GM12878 (cell line): ENCODE results near the gene PIK3R5. TPM values are rescaled to one million over a fixed set of nuclear protein-coding genes. Genes with fewer than 3 reads are reported as not detected.

Source experiments
- ATAC-seq: fragments of 200-7000 bp; cut with Tn5 transposase; 3 replicates; pipeline ENCODE4 v1.9.1; 2020; ENCODE audit warnings: mild to moderate bottlenecking, moderate library complexity
- BruUV-seq: library from RNA; stranded (reverse); fragments of 400-500 nt; replicated peaks from 2 replicates; lab custom pipeline; 2021; lab: Mats Ljungman, UMichigan
- CTCF ChIA-PET: fragments of 300-600 bp; sonication (Branson Sonifier 250); formaldehyde crosslinking; extraction: SDS; loops from one replicate; lab custom pipeline; 2021; ENCODE audit warnings: inconsistent platforms; lab: Yijun Ruan, JAX
- POLR2A ChIA-PET: fragments of 350-600 bp; formaldehyde crosslinking; extraction: SDS; loops from one replicate; lab custom pipeline; 2021; ENCODE audit warnings: inconsistent platforms; lab: Charles Lee
- RAD21 ChIA-PET: fragments of 300-600 bp; sonication (Branson Sonifier 250); formaldehyde crosslinking; loops from one replicate; lab custom pipeline; 2023; ENCODE audit warnings: antibody characterized with exemption; ENCODE audit not compliant: unreplicated experiment; lab: Charles Lee
- SMC1A ChIA-PET: fragments of 300-600 bp; sonication (Branson Sonifier 250); formaldehyde crosslinking; loops from one replicate; lab custom pipeline; 2023; ENCODE audit not compliant: unreplicated experiment, uncharacterized antibody; lab: Charles Lee
- DNase-seq: peaks from one replicate; pipeline ENCODE4 v3.0.0-alpha.2; 2011; ENCODE audit warnings: low read depth, low spot score
- FAIRE-seq: peaks from 3 replicates; lab custom pipeline; 2011; peaks lifted over from hg19 to GRCh38; lab: Jason Lieb, UNC
- H2AFZ ChIP-seq: 2 replicates; pipeline ENCODE4 v1.6.0; 2011; ENCODE audit warnings: low read depth, low read length, control low read depth; ENCODE audit not compliant: control insufficient read depth
- H3K27ac ChIP-seq: 2 replicates; pipeline ENCODE4 v1.5.1; 2011; ENCODE audit warnings: control low read depth; ENCODE audit not compliant: control insufficient read depth, insufficient read depth
- H3K27me3 ChIP-seq, 2 experiments: replicated peaks in 1 of 2; 2 replicates each; pipeline versions ENCODE4 v1.6.0 to v1.6.1; 2011; ENCODE audit warnings: low read length in 1 of 2; ENCODE audit not compliant: control insufficient read depth in 2 of 2, insufficient read depth in 2 of 2
- H3K36me3 ChIP-seq, 2 experiments: 2 replicates each; pipeline ENCODE4 v1.5.1; 2011; ENCODE audit warnings: low read length in 1 of 2; ENCODE audit not compliant: control insufficient read depth in 2 of 2, insufficient read depth in 2 of 2
- H3K4me1 ChIP-seq: 2 replicates; pipeline ENCODE4 v1.6.1; 2011; ENCODE audit warnings: mild to moderate bottlenecking, low read length, moderate library complexity, mixed read lengths; ENCODE audit not compliant: control insufficient read depth, insufficient read depth
- H3K4me2 ChIP-seq: 2 replicates; pipeline ENCODE4 v1.6.0; 2011; ENCODE audit warnings: control low read depth; ENCODE audit not compliant: control insufficient read depth, insufficient read depth
- H3K4me3 ChIP-seq: fragments of 200-600 bp; sonication (generic); 2 replicates; pipeline ENCODE4 v1.5.1; 2016
- H3K79me2 ChIP-seq: 2 replicates; pipeline ENCODE4 v1.6.0; 2011; ENCODE audit warnings: low read length; ENCODE audit not compliant: control insufficient read depth, insufficient read depth
- H3K9ac ChIP-seq: 2 replicates; pipeline ENCODE4 v1.8.0; 2011; ENCODE audit warnings: low read length, control low read depth, mixed read lengths; ENCODE audit not compliant: control insufficient read depth, insufficient read depth
- H3K9me3 ChIP-seq: replicated peaks from 3 replicates; pipeline ENCODE4 v1.5.1; 2011; ENCODE audit warnings: mild to moderate bottlenecking, low read length; ENCODE audit not compliant: control insufficient read depth, insufficient read depth
- H4K20me1 ChIP-seq: 2 replicates; pipeline ENCODE4 v1.6.0; 2011; ENCODE audit not compliant: control insufficient read depth, insufficient read depth
- CBFB ChIP-seq: IDR thresholded peaks from 2 replicates; pipeline ENCODE4 v1.6.1; 2016; ENCODE audit warnings: antibody characterized with exemption, low read depth
- EGR1 ChIP-seq, 2 experiments: IDR thresholded peaks; 1 replicate in 1 of 2; 2 replicates in 1 of 2; pipeline ENCODE4 v1.6.1; 2011 to 2012; ENCODE audit warnings: low read depth in 2 of 2, low read length in 2 of 2, borderline replicate concordance in 1 of 2, mild to moderate bottlenecking in 1 of 2, moderate library complexity in 1 of 2
- ESRRA ChIP-seq: IDR thresholded peaks from 2 replicates; pipeline ENCODE4 v1.6.1; 2012; ENCODE audit warnings: mild to moderate bottlenecking, low read length, improper control_type of control experiment
- EZH2 ChIP-seq: IDR thresholded peaks from 2 replicates; pipeline ENCODE4 v1.6.1; 2012; ENCODE audit warnings: low read depth, mild to moderate bottlenecking, control low read depth, inconsistent platforms, low read length, borderline replicate concordance; ENCODE audit not compliant: control insufficient read depth
- FOXM1 ChIP-seq: IDR thresholded peaks from 2 replicates; pipeline ENCODE4 v1.6.1; 2012; ENCODE audit warnings: low read depth, mild to moderate bottlenecking, inconsistent platforms, low read length, moderate library complexity
- NFYA ChIP-seq: IDR thresholded peaks from 2 replicates; pipeline ENCODE4 v1.6.1; 2011; ENCODE audit warnings: low read depth, mild to moderate bottlenecking, low read length, improper control_type of control experiment, borderline replicate concordance
- NKRF ChIP-seq: fragments of 450-650 bp; conservative IDR thresholded peaks from 2 replicates; pipeline ENCODE4 v1.6.1; 2017; ENCODE audit warnings: mild to moderate bottlenecking, moderate library complexity
- PAX8 ChIP-seq: fragments of 450-650 bp; IDR thresholded peaks from 2 replicates; pipeline ENCODE4 v1.6.1; 2017; ENCODE audit warnings: mild to moderate bottlenecking, moderate library complexity
- POU2F2 ChIP-seq: IDR thresholded peaks from 3 replicates; pipeline ENCODE4 v1.6.1; 2011; ENCODE audit warnings: low read depth, mild to moderate bottlenecking, low read length, borderline replicate concordance
- SKIL ChIP-seq: fragments of 450-650 bp; IDR thresholded peaks from 2 replicates; pipeline ENCODE4 v1.6.1; 2017; ENCODE audit warnings: mild to moderate bottlenecking, low read depth, inconsistent platforms; ENCODE audit not compliant: poor library complexity, severe bottlenecking
- SMARCA5 ChIP-seq: fragments of 450-650 bp; IDR thresholded peaks from 2 replicates; pipeline ENCODE4 v1.6.1; 2017; ENCODE audit warnings: mild to moderate bottlenecking
- SREBF2 ChIP-seq: IDR thresholded peaks from 2 replicates; pipeline ENCODE4 v1.6.1; 2012; ENCODE audit warnings: mild to moderate bottlenecking, low read length
- SUPT20H ChIP-seq: IDR thresholded peaks from 2 replicates; pipeline ENCODE4 v1.6.1; 2011; ENCODE audit warnings: low read depth, mild to moderate bottlenecking, low read length, moderate library complexity, borderline replicate concordance; ENCODE audit not compliant: control insufficient read depth
- WRNIP1 ChIP-seq: IDR thresholded peaks from 2 replicates; pipeline ENCODE4 v1.6.1; 2011; ENCODE audit warnings: low read depth, low read length, improper control_type of control experiment, borderline replicate concordance
- YBX1 ChIP-seq: fragments of 450-650 bp; IDR thresholded peaks from 2 replicates; pipeline ENCODE4 v1.6.1; 2016; ENCODE audit warnings: antibody characterized with exemption
- ZBED1 ChIP-seq: IDR thresholded peaks from 2 replicates; pipeline ENCODE4 v1.6.1; 2016; ENCODE audit warnings: borderline replicate concordance
- WGBS: methylation state at CpG from one replicate; pipeline ENCODE4 v1.1.6; 2016; ENCODE audit warnings: low lambda C conversion rate; ENCODE audit not compliant: insufficient replicate concordance, insufficient coverage; ENCODE audit errors: missing lambda C conversion rate; 5-methylcytosine and 5-hydroxymethylcytosine counted together
- in situ Hi-C: fragments of 300-500 bp; cut with MboI; formaldehyde crosslinking; loops from 9 replicates; pipeline ENCODE4 v1.14.3; 2018; ENCODE audit warnings: mixed read lengths
- intact Hi-C: fragments of 100-400 bp; cut with micrococcal nuclease; formaldehyde crosslinking; loops from one replicate; pipeline ENCODE4 v1.14.2; 2022; ENCODE audit not compliant: unreplicated experiment
- polyA plus RNA-seq, 11 experiments: library from polyadenylated mRNA; depleted of rRNA in 4 of 11; unstranded in 6 of 11; stranded (reverse) in 5 of 11; fragments of >200 nt; fragmentation: Nextera tagmentation in 4 of 11; fragmentation: Illumina TruSeq in 1 of 11; extraction: Ambion mirVana in 4 of 11; extraction: Trizol in 1 of 11; gene quantifications; 1 replicate in 1 of 11; 2 replicates in 10 of 11; pipeline versions ENCODE4 v1.2.1 to v1.2.3, GENCODE V29; 2011 to 2016; ENCODE audit warnings: inconsistent platforms in 2 of 11, missing spikeins in 2 of 11, low read depth in 1 of 11
- total RNA-seq, 4 experiments: library from RNA; depleted of rRNA in 3 of 4; stranded (reverse); fragments of >200 nt in 3 of 4; fragmentation: Illumina TruSeq in 1 of 4; extraction: Trizol in 1 of 4; gene quantifications; 2 replicates each; pipeline versions ENCODE4 v1.2.1 to v1.2.3, GENCODE V29; 2013 to 2021
- TF ChIP-seq, protein P1 (sequence below): IDR thresholded peaks from 2 replicates; pipeline ENCODE4 v1.6.1; 2012; ENCODE audit warnings: low read depth, low read length, improper control_type of control experiment

PIK3R5 gene
- total and polyA plus RNA-seq, 10 of the 15 experiments (the other 5 are each of a cell fraction or from before 2014, with no cell fraction given) = 9.5 to 50.8 (median 35.5) TPM

- H3K9ac ChIP-seq = no peak overlapping the region
- ChIA-PET POLR2A (interaction anchor here (0.7 to 8.2 kb wide), 4 partner anchors 20 to 56 kb away, joined by 3 to 74 read pairs (median 5); no protein-coding TSS in a partner anchor), SMC1A (interaction anchor here (1.2 to 8.0 kb wide), 4 partner anchors 20 to 82 kb away, joined by 3 to 132 read pairs (median 4); partner anchors contain the start of gene PIK3R6), RAD21 (interaction anchor here (1.7 to 7.7 kb wide), 2 partner anchors 11 to 22 kb away, joined by 4 to 115 read pairs; partner anchors contain the start of gene PIK3R6), CTCF (interaction anchor here (0.8 to 8.3 kb wide), 4 partner anchors 12 to 109 kb away, joined by 3 to 100 read pairs (median 5); partner anchors contain the start of gene PIK3R6)
- H3K27ac ChIP-seq = no peak overlapping the region
- FAIRE-seq = no peak
- no peak for ATAC-seq
- DNase-seq = no peak
- in situ Hi-C loops = no loop called here
- no peaks in the 10 kb centered on the region for H4K20me1 ChIP-seq
- no peaks in the 10 kb centered on the region for H3K27me3 ChIP-seq
- peaks cover 26 to 57% of the 10 kb centered on the region in 2 experiments; a peak in 3 of 4 replicates for H3K36me3 ChIP-seq
- peaks cover 22% of the 10 kb centered on the region for H3K4me1 ChIP-seq
- intact Hi-C loops = no loop called here
- 100% methylated on average over 8 of the region's 8 CpGs for WGBS
- no peak overlapping the region for H3K4me2 ChIP-seq
- H2AFZ ChIP-seq = no peak overlapping the region
- H3K79me2 ChIP-seq = peaks cover 8% of the 10 kb centered on the region; the same call in 1 of the 2 replicates
- no peak overlapping the region for H3K4me3 ChIP-seq
- no peaks in the 10 kb centered on the region; the same call in 2 of the 3 replicates for H3K9me3 ChIP-seq
- BruUV-seq = no TSS peak
- TF ChIP-seq SUPT20H = no peak
- TF ChIP-seq NKRF = no peak
- TF ChIP-seq PAX8 = no peak
- TF ChIP-seq SREBF2 = no peak
- no peak for TF ChIP-seq YBX1
- TF ChIP-seq EZH2 = no peak
- no peak for TF ChIP-seq POU2F2
- TF ChIP-seq NFYA = no peak
- TF ChIP-seq, protein P1, sequence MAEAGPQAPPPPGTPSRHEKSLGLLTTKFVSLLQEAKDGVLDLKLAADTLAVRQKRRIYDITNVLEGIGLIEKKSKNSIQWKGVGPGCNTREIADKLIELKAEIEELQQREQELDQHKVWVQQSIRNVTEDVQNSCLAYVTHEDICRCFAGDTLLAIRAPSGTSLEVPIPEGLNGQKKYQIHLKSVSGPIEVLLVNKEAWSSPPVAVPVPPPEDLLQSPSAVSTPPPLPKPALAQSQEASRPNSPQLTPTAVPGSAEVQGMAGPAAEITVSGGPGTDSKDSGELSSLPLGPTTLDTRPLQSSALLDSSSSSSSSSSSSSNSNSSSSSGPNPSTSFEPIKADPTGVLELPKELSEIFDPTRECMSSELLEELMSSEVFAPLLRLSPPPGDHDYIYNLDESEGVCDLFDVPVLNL = no peak
- TF ChIP-seq ZBED1 = no peak
- TF ChIP-seq SMARCA5 = no peak
- TF ChIP-seq ESRRA = no peak
- no peak for TF ChIP-seq CBFB
- no peak for TF ChIP-seq WRNIP1
- TF ChIP-seq FOXM1 = no peak
- no peak for TF ChIP-seq SKIL
- TF ChIP-seq EGR1 (IDR thresholded peaks at IDR 0.05; ENCODE audit: borderline replicate concordance in 1 of 2, low read depth in 2 of 2, low read length in 2 of 2) = no peak
These were observed 76.7 kb downstream of the PIK3R5 start for GRCh38 chr17:8888704-8889302.
